ENCODE results near the gene LRBA.

- no peak for TF ChIP-seq CTCF (IDR thresholded peaks at IDR 0.05)
- no peak for TF ChIP-seq TEAD4 (CRISPR knock-in tag; IDR thresholded peaks at IDR 0.05)
- no peak for TF ChIP-seq GRHL2 (CRISPR knock-in tag; IDR thresholded peaks at IDR 0.05; ENCODE audit: insufficient replicate concordance, severe bottlenecking)
- TF ChIP-seq ATF3 (CRISPR knock-in tag; conservative IDR thresholded peaks at IDR 0.05) = no peak
- TF ChIP-seq CREM (CRISPR knock-in tag; IDR thresholded peaks at IDR 0.05) = no peak
- no peak for TF ChIP-seq JUN (CRISPR knock-in tag; IDR thresholded peaks at IDR 0.05)
- no peak for TF ChIP-seq FOXK1 (CRISPR knock-in tag; IDR thresholded peaks at IDR 0.05)
- TF ChIP-seq CBFB (CRISPR knock-in tag; IDR thresholded peaks at IDR 0.05; ENCODE audit: low read depth) = no peak
- no peak for TF ChIP-seq MAX (CRISPR knock-in tag; IDR thresholded peaks at IDR 0.05)
- TF ChIP-seq NR2C2 (CRISPR knock-in tag; IDR thresholded peaks at IDR 0.05) = no peak
- no peak for TF ChIP-seq ZNF281 (CRISPR knock-in tag; IDR thresholded peaks at IDR 0.05)
These were observed 27.9 kb downstream of the LRBA start for GRCh38 chr4:150987204-150987603.
